Heart right ventricle (tissue), 16 donors: ENCODE results near the gene PTPRM. TPM values are rescaled to one million over a fixed set of nuclear protein-coding genes. Genes with fewer than 3 reads are reported as not detected.
A peak's percentile ranks its signal among the peaks of the same experiment; 100 is the strongest.

ENCODE experiments used
- ATAC-seq, 8 donors: fragments of 200-7000 bp; cut with Tn5 transposase; one replicate each; pipeline ENCODE4 v1.9.1; 2020; ENCODE audit warnings: mild to moderate bottlenecking in 8 of 8, moderate library complexity in 8 of 8, moderate number of reproducible peaks in 1 of 8
- DNase-seq, 2 donors: peaks; one replicate each; pipeline ENCODE4 v3.0.0-alpha.2; 2020
- H3K27ac ChIP-seq, 10 donors: fragments of 200-600 bp; sonication (generic) in 2 of 10; one replicate each; pipeline versions ENCODE4 v1.5.0 to v1.8.0; 2020 to 2022; ENCODE audit warnings: mild to moderate bottlenecking in 3 of 10
- H3K27me3 ChIP-seq, 7 donors: fragments of 200-600 bp; one replicate each; pipeline ENCODE4 v1.8.0; 2021 to 2022; ENCODE audit warnings: mild to moderate bottlenecking in 2 of 7
- H3K36me3 ChIP-seq, 9 donors: fragments of 200-600 bp; sonication (generic) in 1 of 9; one replicate each; pipeline versions ENCODE4 v1.5.0 to v1.8.0; 2020 to 2022; ENCODE audit warnings: mild to moderate bottlenecking in 2 of 9
- H3K4me1 ChIP-seq, 9 donors: fragments of 200-600 bp; sonication (generic) in 1 of 9; one replicate each; pipeline versions ENCODE4 v1.5.0 to v1.8.0; 2020 to 2022; ENCODE audit warnings: mild to moderate bottlenecking in 4 of 9
- H3K4me3 ChIP-seq, 10 donors: fragments of 200-600 bp; sonication (generic) in 2 of 10; one replicate each; pipeline versions ENCODE4 v1.5.0 to v1.8.0; 2020 to 2022; ENCODE audit warnings: mild to moderate bottlenecking in 7 of 10, moderate library complexity in 2 of 10
- H3K9me3 ChIP-seq, 11 donors: fragments of 200-600 bp in 10 of 11; sonication (generic) in 2 of 11; one replicate each; pipeline versions ENCODE4 v1.5.0 to v1.8.0; 2013 to 2022; ENCODE audit warnings: mild to moderate bottlenecking in 2 of 11, control low read depth in 1 of 11, moderate library complexity in 1 of 11
- WGBS, 2 donors: extraction: QIAGEN DNeasy Blood & Tissue Kit; methylation state at CpG; one replicate each; pipeline ENCODE4 v1.1.7; 2013; ENCODE audit warnings: inconsistent platforms in 1 of 2; 5-methylcytosine and 5-hydroxymethylcytosine counted together
- intact Hi-C, 10 donors: fragments of 100-400 bp; cut with DNase I; formaldehyde crosslinking; loops; one replicate each; pipeline versions ENCODE4 v1.11.1 to v1.14.2; 2022
- polyA plus RNA-seq, 2 donors: library from polyadenylated mRNA; stranded (reverse); fragments of 200-250 nt; gene quantifications; one replicate each; pipeline ENCODE4 v1.2.3, GENCODE V29; 2013
- total RNA-seq, 10 donors: library from RNA; stranded (reverse); fragmentation: NEBNext Ultra II Directional in 3 of 10; extraction: Animal tissue kit (Norgen Biotek cat#: 25700) in 3 of 10; gene quantifications; one replicate each; pipeline versions ENCODE4 v1.2.1 to v1.2.4, GENCODE V29; 2021 to 2023
- TF ChIP-seq, protein P1 (sequence below), 9 donors: fragments of 200-600 bp; sonication (generic) in 2 of 9; IDR thresholded peaks; one replicate each; pipeline versions ENCODE4 v1.5.0 to v1.8.0; 2021 to 2022; ENCODE audit warnings: antibody characterized with exemption in 9 of 9, mild to moderate bottlenecking in 5 of 9, moderate library complexity in 1 of 9
- donor health status: Arrhythmogenic right ventricular cardiomyopathy.
- donor health status: ischemic (EF 13 %, LVEDD 7.1; RV severe dilation, severe dysfunction).
- donor health status: healthy with polysubstance abuse.
- donor health status: DM: no; HTN: yes; CAD: no.
- donor health status: DM: no; HTN: no; CAD: no.
- donor health status: ischemic (EF 25% LVEDD 6.9; RV normal size, moderate dysfunction).
- donor health status: ischemic (EF 25% LVEDD 5.7; RV mildly dilated, moderate dysfunction).
- donor health status: healthy.
- donor health status: DM: yes; HTN: yes; CAD: no.
- donor health status: Ischemic cardiomyopathy.
- donor health status: ischemic (EF 35%, LVEDD 5.7; RV mildly dilated, moderate dysfunction).
- donor health status: nonischemic (EF 11% LVEDD 7.7; RV severe dilation, severe dysfunction).
- donor health status: DM: yes; HTN: yes; CAD: no.
- donor health status: PGD.
- donor health status: ischemic (EF 29% LVEDD 5.4; RV normal size, mild dysfunction).
- donor health status: nonischemic (EF 23%, LVEDD 6.1; RV moderate dilation, normal function).

The PTPRM gene
- total and polyA plus RNA-seq, 12 donors = 81.7 to 170 (median 132) TPM

DNA sequence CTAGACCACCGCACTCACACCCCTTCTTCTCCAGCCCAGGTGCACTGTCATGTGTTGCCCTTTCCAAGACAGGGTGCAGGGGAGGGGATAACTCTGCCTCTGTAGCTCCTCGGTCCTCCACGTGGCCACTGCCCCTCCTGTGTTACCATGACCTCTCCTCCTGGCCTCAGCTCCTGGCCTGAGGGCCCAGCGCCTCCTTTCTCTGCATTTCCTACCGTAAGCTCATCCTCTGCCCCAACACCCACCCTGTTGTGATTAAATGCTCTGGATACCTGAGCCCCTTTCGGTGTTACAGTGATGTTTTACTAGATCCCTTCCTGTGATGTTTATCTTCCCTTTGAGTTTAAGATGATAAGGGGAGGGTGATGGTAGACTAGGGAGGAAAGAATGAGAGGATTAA lies 242.3 kb downstream of the PTPRM start:
- no peaks in the 10 kb centered on the region for H3K27me3 ChIP-seq
- H3K36me3 ChIP-seq = no peaks in the 10 kb centered on the region
- 87 to 92% methylated on average over 6 of the region's 6 CpGs for WGBS, 2 donors
- peaks cover 3 to 86% (median 72%) of the 10 kb centered on the region in 9 donors for H3K4me1 ChIP-seq
- no peak overlapping the region for H3K27ac ChIP-seq
- peaks cover 0 to 14% (median 7%) of the 10 kb centered on the region in 11 donors for H3K9me3 ChIP-seq
- DNase-seq = no peak
- no peak for ATAC-seq
- intact Hi-C loops = no loop called here
- TF ChIP-seq, protein P1, sequence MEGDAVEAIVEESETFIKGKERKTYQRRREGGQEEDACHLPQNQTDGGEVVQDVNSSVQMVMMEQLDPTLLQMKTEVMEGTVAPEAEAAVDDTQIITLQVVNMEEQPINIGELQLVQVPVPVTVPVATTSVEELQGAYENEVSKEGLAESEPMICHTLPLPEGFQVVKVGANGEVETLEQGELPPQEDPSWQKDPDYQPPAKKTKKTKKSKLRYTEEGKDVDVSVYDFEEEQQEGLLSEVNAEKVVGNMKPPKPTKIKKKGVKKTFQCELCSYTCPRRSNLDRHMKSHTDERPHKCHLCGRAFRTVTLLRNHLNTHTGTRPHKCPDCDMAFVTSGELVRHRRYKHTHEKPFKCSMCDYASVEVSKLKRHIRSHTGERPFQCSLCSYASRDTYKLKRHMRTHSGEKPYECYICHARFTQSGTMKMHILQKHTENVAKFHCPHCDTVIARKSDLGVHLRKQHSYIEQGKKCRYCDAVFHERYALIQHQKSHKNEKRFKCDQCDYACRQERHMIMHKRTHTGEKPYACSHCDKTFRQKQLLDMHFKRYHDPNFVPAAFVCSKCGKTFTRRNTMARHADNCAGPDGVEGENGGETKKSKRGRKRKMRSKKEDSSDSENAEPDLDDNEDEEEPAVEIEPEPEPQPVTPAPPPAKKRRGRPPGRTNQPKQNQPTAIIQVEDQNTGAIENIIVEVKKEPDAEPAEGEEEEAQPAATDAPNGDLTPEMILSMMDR (IDR thresholded peaks at IDR 0.05) = no peak
- H3K4me3 ChIP-seq = no peak overlapping the region

DNA sequence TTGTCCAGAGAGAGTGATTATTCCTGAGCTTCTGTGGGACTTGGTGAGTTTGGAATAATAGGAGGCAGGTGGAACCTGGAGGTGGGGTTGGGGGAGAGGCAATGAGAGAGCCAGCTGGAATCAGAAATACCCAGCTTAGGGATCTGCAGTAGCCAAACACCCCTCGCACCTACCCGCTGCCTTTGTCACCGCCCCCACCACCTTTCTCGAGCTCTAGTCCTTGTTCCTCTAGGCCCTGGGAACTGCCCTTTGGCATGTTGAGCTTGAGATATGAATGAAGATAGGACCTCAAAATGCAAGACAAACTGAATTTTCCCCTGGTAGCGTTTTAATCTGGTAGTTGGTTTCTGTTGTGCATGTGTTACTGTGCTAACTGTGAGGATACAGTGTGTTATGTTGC lies 242.9 kb downstream of the PTPRM start:
- Histone ChIP-seq H3K27ac (no peak overlapping the region), H3K4me3 (no peak overlapping the region), H3K4me1 (peaks cover 3 to 81% (median 71%) of the 10 kb centered on the region in 9 donors), H3K27me3 (no peaks in the 10 kb centered on the region), H3K9me3 (peaks cover 0 to 20% (median 12%) of the 10 kb centered on the region in 11 donors), H3K36me3 (no peaks in the 10 kb centered on the region)
- TF ChIP-seq, protein P1 (IDR thresholded peaks at IDR 0.05) = no peak
- DNase-seq = no peak
- WGBS, 2 donors = 90 to 96% methylated on average over 5 of the region's 5 CpGs
- intact Hi-C loops = loop anchor here in 1 of 10 donors (10.0 kb wide), 1 partner anchor 55 kb away; no protein-coding TSS in a partner anchor
- ATAC-seq = no peak

DNA sequence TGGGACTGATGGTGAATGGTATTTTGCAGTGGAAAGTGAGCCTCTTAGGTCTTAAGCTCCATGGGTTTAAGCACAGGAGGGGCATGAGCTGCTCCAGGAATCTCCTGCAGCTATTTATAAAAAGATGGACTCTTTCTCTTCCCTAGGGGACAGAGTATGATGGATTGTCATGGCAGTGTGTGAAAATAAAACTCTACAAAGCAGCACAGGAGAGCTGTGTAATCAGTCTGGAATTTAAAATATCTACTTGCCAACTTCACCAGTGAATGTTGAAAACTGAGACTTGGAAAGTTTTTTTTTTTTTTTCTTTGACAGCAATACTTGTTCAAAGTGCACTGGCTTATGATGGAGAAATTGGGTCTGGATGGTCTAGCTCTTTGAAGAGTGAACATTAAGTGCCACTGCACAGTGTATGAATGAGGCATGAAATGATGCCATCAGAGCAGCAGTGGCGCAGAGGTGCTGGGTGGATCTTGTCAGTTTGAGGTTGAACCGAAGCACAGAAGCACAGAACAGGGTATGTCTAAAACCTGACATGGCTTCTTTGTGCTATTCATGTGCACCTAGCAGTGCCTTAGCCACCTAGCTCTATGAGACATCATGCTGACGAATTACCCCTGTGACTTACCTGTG lies 245.4 kb downstream of the PTPRM start:
- intact Hi-C loops = loop anchor here in 1 of 10 donors (10.0 kb wide), 1 partner anchor 58 kb away; no protein-coding TSS in a partner anchor
- WGBS, 2 donors = 77 to 83% methylated on average over 3 of the region's 3 CpGs
- TF ChIP-seq, protein P1 (IDR thresholded peaks at IDR 0.05) = no peak
- no peaks in the 10 kb centered on the region for H3K36me3 ChIP-seq
- peak overlapping the region in 6 of 10 donors; percentile 17 to 71 (median 29) for H3K27ac ChIP-seq
- ATAC-seq = peak; percentile 30 to 77 (median 66)
- H3K4me3 ChIP-seq = no peak overlapping the region
- peaks cover 0 to 31% (median 19%) of the 10 kb centered on the region in 11 donors for H3K9me3 ChIP-seq
- no peaks in the 10 kb centered on the region for H3K27me3 ChIP-seq
- peaks cover 3 to 71% (median 58%) of the 10 kb centered on the region in 9 donors for H3K4me1 ChIP-seq
- no peak for DNase-seq

DNA sequence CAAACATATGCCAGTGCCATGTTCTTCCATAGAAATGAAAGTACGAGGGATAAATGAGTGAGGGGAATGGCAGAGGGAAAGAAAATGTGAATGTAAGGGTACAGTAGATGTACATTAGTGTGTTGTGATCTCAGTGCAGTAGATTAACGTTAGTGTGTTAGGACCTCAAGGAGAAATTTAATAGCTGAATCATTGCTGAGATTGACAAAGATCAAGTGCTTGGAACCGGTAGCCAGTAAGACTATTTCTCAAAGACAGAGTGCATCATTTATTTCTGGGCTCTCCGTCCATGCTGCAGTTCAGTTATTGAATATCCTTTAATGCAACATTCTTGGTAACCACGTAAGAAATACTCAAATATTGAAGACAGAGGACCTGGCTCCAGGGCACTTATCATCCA lies 246.0 kb downstream of the PTPRM start:
- Histone ChIP-seq H3K27me3 (no peaks in the 10 kb centered on the region), H3K9me3 (peaks cover 0 to 31% (median 19%) of the 10 kb centered on the region in 11 donors), H3K4me3 (no peak overlapping the region), H3K36me3 (no peaks in the 10 kb centered on the region), H3K27ac (peak overlapping the region in 6 of 10 donors; percentile 17 to 71 (median 29)), H3K4me1 (peaks cover 3 to 71% (median 57%) of the 10 kb centered on the region in 9 donors)
- ATAC-seq (no peak), DNase-seq (no peak)
- TF ChIP-seq, protein P1 (IDR thresholded peaks at IDR 0.05) = no peak
- intact Hi-C loops = loop anchor here in 1 of 10 donors (10.0 kb wide), 1 partner anchor 58 kb away; no protein-coding TSS in a partner anchor
- 88 to 89% methylated on average over 5 of the region's 5 CpGs for WGBS, 2 donors
